Parathyroid adenoma (tissue), 2 donors: Measurements from ENCODE around the gene ESRRB.

Experiments used
- H2AFZ ChIP-seq: fragments of 300-600 bp; sonication (generic); one replicate; pipeline ENCODE4 v1.7.0; 2017; ENCODE audit warnings: antibody characterized with exemption, mild to moderate bottlenecking
- H3K27ac ChIP-seq: fragments of 300-600 bp; sonication (generic); one replicate; pipeline ENCODE4 v1.7.0; 2017
- H3K27me3 ChIP-seq: fragments of 300-600 bp; sonication (generic); one replicate; pipeline ENCODE4 v1.7.0; 2017; ENCODE audit warnings: low read length; ENCODE audit not compliant: control insufficient read depth, insufficient read depth
- H3K36me3 ChIP-seq: fragments of 300-600 bp; sonication (generic); one replicate; pipeline ENCODE4 v1.7.0; 2017; ENCODE audit warnings: low read length; ENCODE audit not compliant: control insufficient read depth, insufficient read depth
- H3K4me1 ChIP-seq: fragments of 300-600 bp; sonication (generic); one replicate; pipeline ENCODE4 v1.7.0; 2017; ENCODE audit warnings: control low read depth
- H3K4me2 ChIP-seq: fragments of 300-600 bp; sonication (generic); one replicate; pipeline ENCODE4 v1.7.0; 2017; ENCODE audit warnings: low read length
- H3K4me3 ChIP-seq: fragments of 300-600 bp; sonication (generic); one replicate; pipeline ENCODE4 v1.7.0; 2017; ENCODE audit warnings: low read depth, low read length
- H3K79me2 ChIP-seq: fragments of 300-600 bp; sonication (generic); one replicate; pipeline ENCODE4 v1.7.0; 2017; ENCODE audit warnings: control low read depth
- H3K9ac ChIP-seq: fragments of 300-600 bp; sonication (generic); one replicate; pipeline ENCODE4 v1.7.0; 2017; ENCODE audit warnings: mild to moderate bottlenecking
- H3K9me3 ChIP-seq: fragments of 300-600 bp; sonication (generic); one replicate; pipeline ENCODE4 v1.7.0; 2017; ENCODE audit warnings: low read length; ENCODE audit not compliant: control insufficient read depth
- TF ChIP-seq, protein P1 (sequence below): fragments of 300-600 bp; sonication (generic); IDR thresholded peaks from one replicate; pipeline ENCODE4 v1.7.0; 2017; ENCODE audit warnings: antibody characterized with exemption, mild to moderate bottlenecking
- donor health status: primary hyperparathyroidism.

The ESRRB gene

DNA sequence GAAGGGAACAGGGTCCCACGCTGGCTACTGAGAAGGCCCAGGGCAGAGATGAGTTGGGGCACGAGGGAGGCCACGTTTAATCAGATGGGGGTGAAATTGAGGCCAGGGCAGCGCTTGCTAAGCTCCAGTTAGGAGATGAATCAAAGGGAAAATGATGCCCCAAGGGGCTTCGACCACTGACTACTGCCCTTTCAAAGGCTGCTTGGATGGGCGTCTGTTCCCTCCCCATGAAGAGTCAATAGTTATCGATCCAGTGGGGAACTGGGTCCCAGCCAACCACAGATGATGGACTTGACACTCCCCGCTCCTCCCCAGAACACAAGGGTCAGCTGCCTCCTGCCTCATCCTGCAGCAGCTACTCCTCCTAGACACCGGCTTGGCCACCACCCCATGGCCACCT lies 55.6 kb downstream of the ESRRB start:
- no peaks in the 10 kb centered on the region for H3K36me3 ChIP-seq
- H3K4me1 ChIP-seq: no peaks in the 10 kb centered on the region
- no peak overlapping the region for H3K4me2 ChIP-seq
- H3K27ac ChIP-seq: no peak overlapping the region
- no peaks in the 10 kb centered on the region for H3K79me2 ChIP-seq
- H3K4me3 ChIP-seq: no peak overlapping the region
- H3K9ac ChIP-seq: no peak overlapping the region
- TF ChIP-seq, protein P1, sequence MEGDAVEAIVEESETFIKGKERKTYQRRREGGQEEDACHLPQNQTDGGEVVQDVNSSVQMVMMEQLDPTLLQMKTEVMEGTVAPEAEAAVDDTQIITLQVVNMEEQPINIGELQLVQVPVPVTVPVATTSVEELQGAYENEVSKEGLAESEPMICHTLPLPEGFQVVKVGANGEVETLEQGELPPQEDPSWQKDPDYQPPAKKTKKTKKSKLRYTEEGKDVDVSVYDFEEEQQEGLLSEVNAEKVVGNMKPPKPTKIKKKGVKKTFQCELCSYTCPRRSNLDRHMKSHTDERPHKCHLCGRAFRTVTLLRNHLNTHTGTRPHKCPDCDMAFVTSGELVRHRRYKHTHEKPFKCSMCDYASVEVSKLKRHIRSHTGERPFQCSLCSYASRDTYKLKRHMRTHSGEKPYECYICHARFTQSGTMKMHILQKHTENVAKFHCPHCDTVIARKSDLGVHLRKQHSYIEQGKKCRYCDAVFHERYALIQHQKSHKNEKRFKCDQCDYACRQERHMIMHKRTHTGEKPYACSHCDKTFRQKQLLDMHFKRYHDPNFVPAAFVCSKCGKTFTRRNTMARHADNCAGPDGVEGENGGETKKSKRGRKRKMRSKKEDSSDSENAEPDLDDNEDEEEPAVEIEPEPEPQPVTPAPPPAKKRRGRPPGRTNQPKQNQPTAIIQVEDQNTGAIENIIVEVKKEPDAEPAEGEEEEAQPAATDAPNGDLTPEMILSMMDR: no peak
- H3K9me3 ChIP-seq: no peaks in the 10 kb centered on the region
- no peaks in the 10 kb centered on the region for H3K27me3 ChIP-seq
- H2AFZ ChIP-seq: no peak overlapping the region

DNA sequence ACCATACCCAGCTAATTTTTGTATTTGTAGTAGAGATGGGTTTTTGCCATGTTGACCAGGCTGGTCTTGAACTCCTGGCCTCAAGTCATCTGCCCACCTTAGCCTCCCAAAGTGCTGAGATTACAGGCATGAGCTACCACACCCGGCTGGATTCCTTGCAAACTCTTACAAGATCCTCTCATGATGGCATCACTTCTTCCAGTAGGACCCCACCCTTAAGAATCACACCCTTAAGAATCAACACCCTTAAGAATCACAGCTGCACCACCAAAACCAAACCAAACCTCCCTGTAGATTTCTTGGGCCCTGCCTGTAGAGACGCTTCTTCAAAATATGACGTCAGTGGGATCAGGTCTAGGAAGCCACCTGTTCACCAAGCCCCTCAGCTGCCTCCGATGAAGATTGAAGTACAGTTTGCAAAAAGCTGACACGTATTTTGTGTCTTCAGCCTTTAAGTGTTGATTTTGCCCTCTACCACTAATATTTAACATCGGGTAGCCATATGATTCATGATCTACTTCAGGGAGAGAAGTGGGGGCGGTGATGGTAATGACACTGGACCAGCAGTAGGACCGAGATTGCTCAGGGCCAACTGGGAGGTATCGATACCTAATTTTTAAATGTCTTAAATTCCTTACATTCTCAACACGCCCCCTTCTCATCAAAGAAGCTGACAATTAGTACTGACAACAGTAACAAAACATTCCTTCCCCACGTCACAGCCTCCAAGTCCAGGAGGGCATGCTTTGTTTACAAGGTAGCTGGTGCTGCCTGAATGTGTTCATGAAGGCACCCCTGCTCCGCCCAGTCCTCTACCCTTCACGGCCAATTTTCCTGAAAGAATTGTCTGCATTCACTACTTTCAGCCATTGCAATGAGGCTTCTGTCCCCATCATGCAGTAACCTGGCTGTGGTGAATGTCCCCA lies 57.2 kb downstream of the ESRRB start:
- Histone ChIP-seq H3K79me2 (no peaks in the 10 kb centered on the region), H3K36me3 (no peaks in the 10 kb centered on the region), H2AFZ (no peak overlapping the region), H3K9ac (no peak overlapping the region), H3K4me1 (no peaks in the 10 kb centered on the region), H3K4me3 (no peak overlapping the region), H3K27me3 (no peaks in the 10 kb centered on the region), H3K27ac (no peak overlapping the region), H3K9me3 (no peaks in the 10 kb centered on the region), H3K4me2 (no peak overlapping the region)
- TF ChIP-seq, protein P1: no peak

DNA sequence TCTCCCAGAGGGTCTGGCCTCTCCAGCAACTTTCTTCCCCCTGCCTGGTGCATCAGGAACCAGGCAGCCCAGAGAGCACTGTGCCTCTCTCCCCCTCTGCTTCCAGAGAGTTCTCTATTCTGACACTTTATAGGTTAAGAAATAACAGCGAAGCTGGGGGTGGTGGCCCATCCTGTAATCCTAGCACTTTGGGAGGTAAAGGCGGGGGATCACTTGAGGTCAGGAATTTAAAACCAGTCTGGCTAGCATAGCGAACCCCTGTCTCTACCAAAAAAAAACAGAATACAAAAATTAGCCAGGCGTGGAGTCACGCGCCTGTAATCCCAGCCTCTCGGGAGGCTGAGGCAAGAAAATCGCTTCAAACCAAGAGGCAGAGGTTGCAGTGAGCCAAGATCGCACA lies 58.3 kb downstream of the ESRRB start:
- H3K27me3 ChIP-seq: no peaks in the 10 kb centered on the region
- TF ChIP-seq, protein P1: no peak
- H3K36me3 ChIP-seq: no peaks in the 10 kb centered on the region
- H3K4me1 ChIP-seq: no peaks in the 10 kb centered on the region
- no peak overlapping the region for H3K4me3 ChIP-seq
- H3K9me3 ChIP-seq: no peaks in the 10 kb centered on the region
- H3K79me2 ChIP-seq: no peaks in the 10 kb centered on the region
- no peak overlapping the region for H2AFZ ChIP-seq
- H3K4me2 ChIP-seq: no peak overlapping the region
- no peak overlapping the region for H3K27ac ChIP-seq
- H3K9ac ChIP-seq: no peak overlapping the region

DNA sequence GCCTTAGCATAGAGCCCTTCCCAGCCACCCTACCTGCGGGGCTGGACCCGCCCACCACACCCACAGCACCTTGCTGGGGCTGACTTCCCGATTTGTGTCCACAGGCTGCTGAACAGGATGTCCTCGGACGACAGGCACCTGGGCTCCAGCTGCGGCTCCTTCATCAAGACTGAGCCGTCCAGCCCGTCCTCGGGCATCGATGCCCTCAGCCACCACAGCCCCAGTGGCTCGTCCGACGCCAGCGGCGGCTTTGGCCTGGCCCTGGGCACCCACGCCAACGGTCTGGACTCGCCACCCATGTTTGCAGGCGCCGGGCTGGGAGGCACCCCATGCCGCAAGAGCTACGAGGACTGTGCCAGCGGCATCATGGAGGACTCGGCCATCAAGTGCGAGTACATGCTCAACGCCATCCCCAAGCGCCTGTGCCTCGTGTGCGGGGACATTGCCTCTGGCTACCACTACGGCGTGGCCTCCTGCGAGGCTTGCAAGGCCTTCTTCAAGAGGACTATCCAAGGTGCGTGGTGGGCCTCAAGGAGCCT lies 63.4 kb downstream of the ESRRB start:
- no peaks in the 10 kb centered on the region for H3K27me3 ChIP-seq
- no peaks in the 10 kb centered on the region for H3K4me1 ChIP-seq
- no peaks in the 10 kb centered on the region for H3K36me3 ChIP-seq
- TF ChIP-seq, protein P1: no peak
- H3K4me3 ChIP-seq: no peak overlapping the region
- no peaks in the 10 kb centered on the region for H3K9me3 ChIP-seq
- no peak overlapping the region for H3K9ac ChIP-seq
- no peaks in the 10 kb centered on the region for H3K79me2 ChIP-seq
- H3K27ac ChIP-seq: no peak overlapping the region
- no peak overlapping the region for H3K4me2 ChIP-seq
- no peak overlapping the region for H2AFZ ChIP-seq
